ENCODE measurements around the gene PRKD3. TPM values are rescaled to one million over a fixed set of nuclear protein-coding genes. Genes with fewer than 3 reads are reported as not detected.

The PRKD3 gene
- total RNA-seq (2022; extraction: Qiagen RNA extraction; ENCODE audit: low read depth), result 10.9 to 17.1 TPM (median 13.9 TPM) in 5 replicates

GRCh38 chr2:37324786-37325624 is at the start of gene PRKD3:
Gene PRKD3 (minus strand): TSS chr2:37324833. CDS start chr2:37316524, 8,309 bp downstream.

GRCh38 chr2:37344453-37345361 is 20.1 kb upstream of the PRKD3 start, which contains the start of gene QPCT:
Gene QPCT (plus strand): TSS chr2:37344630. CDS start chr2:37344732, 102 bp downstream.

Other genes starting within 250 kb of the PRKD3 start
- 6.4 to 8.4 TPM (median 7.7 TPM) in 5 replicates for gene HEATR5B, start 240.5 kb downstream of the PRKD3 start, total RNA-seq (2022; extraction: Qiagen RNA extraction; ENCODE audit: low read depth)
- 9.9 to 12.0 TPM (median 10.7 TPM) in 5 replicates for gene GPATCH11, start 240.3 kb downstream of the PRKD3 start, total RNA-seq (2022; extraction: Qiagen RNA extraction; ENCODE audit: low read depth)
- gene EIF2AK2, start 167.9 kb downstream of the PRKD3 start, total RNA-seq (2022; extraction: Qiagen RNA extraction; ENCODE audit: low read depth), result 19.3 to 31.6 TPM (median 29.1 TPM) in 5 replicates
- not detected in 5 replicates for gene SULT6B1, start 136.2 kb downstream of the PRKD3 start, total RNA-seq (2022; extraction: Qiagen RNA extraction; ENCODE audit: low read depth)
- 41.5 to 49.5 TPM (median 44.1 TPM) in 5 replicates for gene CEBPZOS, start 128.3 kb downstream of the PRKD3 start, total RNA-seq (2022; extraction: Qiagen RNA extraction; ENCODE audit: low read depth)
- 73.5 to 86.2 TPM (median 81.7 TPM) in 5 replicates for gene CEBPZ, start 93.2 kb downstream of the PRKD3 start, total RNA-seq (2022; extraction: Qiagen RNA extraction; ENCODE audit: low read depth)
- 18.2 to 24.1 TPM (median 21.5 TPM) in 5 replicates for gene NDUFAF7, start 93.2 kb downstream of the PRKD3 start, total RNA-seq (2022; extraction: Qiagen RNA extraction; ENCODE audit: low read depth)
- gene QPCT, start 19.8 kb upstream of the PRKD3 start, total RNA-seq (2022; extraction: Qiagen RNA extraction; ENCODE audit: low read depth), result 17.5 to 21.3 TPM (median 18.6 TPM) in 5 replicates